Measurements from ENCODE around the gene MRPL53. TPM values are rescaled to one million over a fixed set of nuclear protein-coding genes. Genes with fewer than 3 reads are reported as not detected.

MRPL53 gene
- total and polyA plus RNA-seq, 4 donors: 12.6 to 72.5 (median 36.1) TPM

DNA sequence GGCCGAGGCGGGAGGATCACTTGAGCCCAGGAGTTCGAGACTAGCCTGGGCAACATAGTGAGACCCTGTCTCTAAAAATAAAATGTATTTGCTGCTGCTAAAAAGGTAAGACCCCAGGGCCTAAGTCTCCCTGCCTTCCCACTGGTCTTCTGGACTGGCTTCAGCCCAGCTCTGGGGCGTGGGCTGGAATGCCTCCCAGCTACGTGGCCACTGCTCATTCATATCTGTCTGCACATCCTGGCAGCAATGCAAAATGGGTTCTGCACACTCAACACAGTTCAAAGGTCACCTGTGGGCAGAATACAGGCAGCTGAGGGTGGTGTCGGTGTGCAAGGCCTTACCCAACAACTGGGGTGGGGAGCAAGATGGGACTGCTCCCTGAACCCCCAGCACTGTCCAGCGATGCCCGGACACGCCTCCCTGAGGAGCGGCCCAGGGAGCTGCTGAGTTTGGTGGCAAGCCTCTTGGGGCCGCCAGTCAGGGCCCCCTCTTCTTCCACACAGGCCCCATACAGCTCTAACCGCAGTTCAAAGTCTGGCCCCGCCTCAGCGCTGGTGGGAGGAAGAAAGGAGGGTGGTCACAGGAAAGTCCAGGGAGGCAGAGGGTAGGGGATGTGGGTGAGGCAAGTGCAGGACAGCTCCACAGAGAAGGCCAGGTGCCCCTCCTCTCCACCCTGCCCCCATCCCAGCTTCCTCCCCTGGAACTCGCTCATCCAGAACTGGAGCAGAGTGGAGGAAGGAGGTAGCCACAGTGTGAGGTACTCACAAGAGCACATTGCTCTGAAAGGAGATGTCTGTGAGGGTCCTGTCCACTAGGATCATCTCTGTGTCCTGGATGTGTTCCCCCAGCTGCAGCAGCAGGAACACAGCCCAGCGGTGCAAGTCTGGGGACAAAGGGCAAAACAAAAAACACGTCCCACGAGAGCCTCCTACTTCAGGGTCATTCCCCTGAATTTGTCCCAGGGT is 42.7 kb downstream of the MRPL53 start:
- TF ChIP-seq, protein P1, sequence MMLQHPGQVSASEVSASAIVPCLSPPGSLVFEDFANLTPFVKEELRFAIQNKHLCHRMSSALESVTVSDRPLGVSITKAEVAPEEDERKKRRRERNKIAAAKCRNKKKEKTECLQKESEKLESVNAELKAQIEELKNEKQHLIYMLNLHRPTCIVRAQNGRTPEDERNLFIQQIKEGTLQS (IDR thresholded peaks at IDR 0.05): peak; percentile 29
- TF ChIP-seq, protein P2, sequence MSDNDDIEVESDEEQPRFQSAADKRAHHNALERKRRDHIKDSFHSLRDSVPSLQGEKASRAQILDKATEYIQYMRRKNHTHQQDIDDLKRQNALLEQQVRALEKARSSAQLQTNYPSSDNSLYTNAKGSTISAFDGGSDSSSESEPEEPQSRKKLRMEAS (IDR thresholded peaks at IDR 0.05): peak; percentile 34
- TF ChIP-seq, protein P3, sequence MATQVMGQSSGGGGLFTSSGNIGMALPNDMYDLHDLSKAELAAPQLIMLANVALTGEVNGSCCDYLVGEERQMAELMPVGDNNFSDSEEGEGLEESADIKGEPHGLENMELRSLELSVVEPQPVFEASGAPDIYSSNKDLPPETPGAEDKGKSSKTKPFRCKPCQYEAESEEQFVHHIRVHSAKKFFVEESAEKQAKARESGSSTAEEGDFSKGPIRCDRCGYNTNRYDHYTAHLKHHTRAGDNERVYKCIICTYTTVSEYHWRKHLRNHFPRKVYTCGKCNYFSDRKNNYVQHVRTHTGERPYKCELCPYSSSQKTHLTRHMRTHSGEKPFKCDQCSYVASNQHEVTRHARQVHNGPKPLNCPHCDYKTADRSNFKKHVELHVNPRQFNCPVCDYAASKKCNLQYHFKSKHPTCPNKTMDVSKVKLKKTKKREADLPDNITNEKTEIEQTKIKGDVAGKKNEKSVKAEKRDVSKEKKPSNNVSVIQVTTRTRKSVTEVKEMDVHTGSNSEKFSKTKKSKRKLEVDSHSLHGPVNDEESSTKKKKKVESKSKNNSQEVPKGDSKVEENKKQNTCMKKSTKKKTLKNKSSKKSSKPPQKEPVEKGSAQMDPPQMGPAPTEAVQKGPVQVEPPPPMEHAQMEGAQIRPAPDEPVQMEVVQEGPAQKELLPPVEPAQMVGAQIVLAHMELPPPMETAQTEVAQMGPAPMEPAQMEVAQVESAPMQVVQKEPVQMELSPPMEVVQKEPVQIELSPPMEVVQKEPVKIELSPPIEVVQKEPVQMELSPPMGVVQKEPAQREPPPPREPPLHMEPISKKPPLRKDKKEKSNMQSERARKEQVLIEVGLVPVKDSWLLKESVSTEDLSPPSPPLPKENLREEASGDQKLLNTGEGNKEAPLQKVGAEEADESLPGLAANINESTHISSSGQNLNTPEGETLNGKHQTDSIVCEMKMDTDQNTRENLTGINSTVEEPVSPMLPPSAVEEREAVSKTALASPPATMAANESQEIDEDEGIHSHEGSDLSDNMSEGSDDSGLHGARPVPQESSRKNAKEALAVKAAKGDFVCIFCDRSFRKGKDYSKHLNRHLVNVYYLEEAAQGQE (IDR thresholded peaks at IDR 0.05): peak; percentile 57
- TF ChIP-seq HNF4A (conservative IDR thresholded peaks at IDR 0.05): peak; percentile 88 to 90
- TF ChIP-seq SP1 (IDR thresholded peaks at IDR 0.05): peak; percentile 89
- peak in 1 of 2 donors; percentile 13 for TF ChIP-seq EGR1 (IDR thresholded peaks at IDR 0.05; ENCODE audit: low read depth in 2 of 2)
- peak; percentile 76 for TF ChIP-seq YY1 (IDR thresholded peaks at IDR 0.05)
- TF ChIP-seq, protein P4, sequence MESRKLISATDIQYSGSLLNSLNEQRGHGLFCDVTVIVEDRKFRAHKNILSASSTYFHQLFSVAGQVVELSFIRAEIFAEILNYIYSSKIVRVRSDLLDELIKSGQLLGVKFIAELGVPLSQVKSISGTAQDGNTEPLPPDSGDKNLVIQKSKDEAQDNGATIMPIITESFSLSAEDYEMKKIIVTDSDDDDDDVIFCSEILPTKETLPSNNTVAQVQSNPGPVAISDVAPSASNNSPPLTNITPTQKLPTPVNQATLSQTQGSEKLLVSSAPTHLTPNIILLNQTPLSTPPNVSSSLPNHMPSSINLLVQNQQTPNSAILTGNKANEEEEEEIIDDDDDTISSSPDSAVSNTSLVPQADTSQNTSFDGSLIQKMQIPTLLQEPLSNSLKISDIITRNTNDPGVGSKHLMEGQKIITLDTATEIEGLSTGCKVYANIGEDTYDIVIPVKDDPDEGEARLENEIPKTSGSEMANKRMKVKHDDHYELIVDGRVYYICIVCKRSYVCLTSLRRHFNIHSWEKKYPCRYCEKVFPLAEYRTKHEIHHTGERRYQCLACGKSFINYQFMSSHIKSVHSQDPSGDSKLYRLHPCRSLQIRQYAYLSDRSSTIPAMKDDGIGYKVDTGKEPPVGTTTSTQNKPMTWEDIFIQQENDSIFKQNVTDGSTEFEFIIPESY (IDR thresholded peaks at IDR 0.05): peak; percentile 36
- peak; percentile 77 for TF ChIP-seq HNF4G (IDR thresholded peaks at IDR 0.05)
- no peak for TF ChIP-seq FOXA2 (IDR thresholded peaks at IDR 0.05)
- peak; percentile 51 for TF ChIP-seq NR2F2 (IDR thresholded peaks at IDR 0.05)
- no peak for TF ChIP-seq FOXA1 (IDR thresholded peaks at IDR 0.05)
- peak in 1 of 2 donors; percentile 65 for TF ChIP-seq GABPA (IDR thresholded peaks at IDR 0.05 in 1 of 2, conservative IDR thresholded peaks at IDR 0.05 in 1 of 2)
- TF ChIP-seq TAF1 (conservative IDR thresholded peaks at IDR 0.05): no peak
- peak; percentile 87 to 88 for TF ChIP-seq RXRA (IDR thresholded peaks at IDR 0.05)
- peak; percentile 46 to 64 for TF ChIP-seq RAD21 (IDR thresholded peaks at IDR 0.05)
- TF ChIP-seq JUND (IDR thresholded peaks at IDR 0.05): peak in 1 of 2 donors; percentile 45
- TF ChIP-seq, protein P5, sequence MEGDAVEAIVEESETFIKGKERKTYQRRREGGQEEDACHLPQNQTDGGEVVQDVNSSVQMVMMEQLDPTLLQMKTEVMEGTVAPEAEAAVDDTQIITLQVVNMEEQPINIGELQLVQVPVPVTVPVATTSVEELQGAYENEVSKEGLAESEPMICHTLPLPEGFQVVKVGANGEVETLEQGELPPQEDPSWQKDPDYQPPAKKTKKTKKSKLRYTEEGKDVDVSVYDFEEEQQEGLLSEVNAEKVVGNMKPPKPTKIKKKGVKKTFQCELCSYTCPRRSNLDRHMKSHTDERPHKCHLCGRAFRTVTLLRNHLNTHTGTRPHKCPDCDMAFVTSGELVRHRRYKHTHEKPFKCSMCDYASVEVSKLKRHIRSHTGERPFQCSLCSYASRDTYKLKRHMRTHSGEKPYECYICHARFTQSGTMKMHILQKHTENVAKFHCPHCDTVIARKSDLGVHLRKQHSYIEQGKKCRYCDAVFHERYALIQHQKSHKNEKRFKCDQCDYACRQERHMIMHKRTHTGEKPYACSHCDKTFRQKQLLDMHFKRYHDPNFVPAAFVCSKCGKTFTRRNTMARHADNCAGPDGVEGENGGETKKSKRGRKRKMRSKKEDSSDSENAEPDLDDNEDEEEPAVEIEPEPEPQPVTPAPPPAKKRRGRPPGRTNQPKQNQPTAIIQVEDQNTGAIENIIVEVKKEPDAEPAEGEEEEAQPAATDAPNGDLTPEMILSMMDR (IDR thresholded peaks at IDR 0.05; ENCODE audit: low read depth, low read length, missing input control): no peak
- no peak for DNase-seq (ENCODE audit: low spot score)
- Histone ChIP-seq H3K9ac (ENCODE audit: low read depth in 1 of 2, low read length in 2 of 2) (no peak overlapping the region), H3K4me1 (ENCODE audit: control insufficient read depth in 4 of 4, insufficient read depth in 4 of 4, low read length in 3 of 4) (peaks cover 9 to 42% (median 39%) of the 10 kb centered on the region in 4 donors), H3K4me3 (ENCODE audit: low read depth in 1 of 3, low read length in 3 of 3) (peak overlapping the region in 2 of 3 donors; percentile 13 to 31), H3K9me3 (ENCODE audit: control insufficient read depth in 4 of 4, low read length in 3 of 4) (no peaks in the 10 kb centered on the region), H3K36me3 (ENCODE audit: control insufficient read depth in 4 of 4, insufficient read depth in 3 of 4, low read depth in 1 of 4, low read length in 3 of 4) (peaks cover 10 to 53% (median 38%) of the 10 kb centered on the region in 4 donors), H3K27me3 (ENCODE audit: control insufficient read depth in 4 of 4, insufficient read depth in 4 of 4, low read length in 3 of 4) (no peaks in the 10 kb centered on the region), H3K27ac (ENCODE audit: low read depth in 1 of 2, low read length in 2 of 2) (peak overlapping the region; percentile 39 to 80)
- 46% methylated on average over 18 of the region's 18 CpGs for WGBS
